Transverse colon (tissue), 3 donors: ENCODE measurements around the gene ATP11A.

ENCODE experiments used
- EP300 ChIP-seq: sonication (generic); formaldehyde crosslinking; IDR thresholded peaks from one replicate; pipeline ENCODE4 v1.6.1; 2017; ENCODE audit warnings: antibody characterized with exemption, low read depth
- TF ChIP-seq, protein P1 (sequence below), 5 experiments: fragments of 200-600 bp in 3 of 5; fragments of 450-650 bp in 2 of 5; sonication (generic) in 3 of 5; IDR thresholded peaks; 1 replicate in 2 of 5; 2 replicates in 3 of 5; pipeline ENCODE4 v1.5.1; 2016 to 2017; ENCODE audit warnings: antibody characterized with exemption in 5 of 5, inconsistent platforms in 3 of 5, mild to moderate bottlenecking in 2 of 5, moderate library complexity in 1 of 5

DNA sequence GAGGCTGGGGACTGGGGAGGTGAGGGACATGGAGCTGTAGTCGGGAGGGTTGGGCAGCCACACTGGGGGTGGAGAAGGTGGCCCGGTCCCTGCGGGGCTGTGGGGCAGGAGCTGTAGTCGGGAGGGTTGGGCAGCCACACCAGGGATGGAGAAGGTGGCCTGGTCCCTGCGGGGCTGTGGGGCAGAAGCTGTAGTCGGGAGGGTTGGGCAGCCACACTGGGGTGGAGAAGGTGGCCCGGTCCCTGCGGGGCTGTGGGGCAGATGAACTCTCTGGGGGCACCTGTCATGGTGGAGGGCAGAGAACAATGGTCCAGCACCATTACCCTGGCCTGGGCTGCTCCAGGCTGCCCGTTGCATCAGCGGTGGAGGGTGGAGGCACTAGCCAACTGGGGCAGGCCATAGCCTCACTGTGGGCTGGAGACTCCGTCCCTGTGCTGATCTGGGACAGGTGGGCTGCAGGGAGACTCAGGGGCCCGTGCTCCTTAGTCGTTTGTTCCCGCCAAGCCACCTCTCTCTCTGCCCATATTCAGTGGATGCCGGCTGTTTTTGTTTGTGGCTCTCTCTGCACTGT is 51.4 kb downstream of the ATP11A start:
- TF ChIP-seq, protein P1, sequence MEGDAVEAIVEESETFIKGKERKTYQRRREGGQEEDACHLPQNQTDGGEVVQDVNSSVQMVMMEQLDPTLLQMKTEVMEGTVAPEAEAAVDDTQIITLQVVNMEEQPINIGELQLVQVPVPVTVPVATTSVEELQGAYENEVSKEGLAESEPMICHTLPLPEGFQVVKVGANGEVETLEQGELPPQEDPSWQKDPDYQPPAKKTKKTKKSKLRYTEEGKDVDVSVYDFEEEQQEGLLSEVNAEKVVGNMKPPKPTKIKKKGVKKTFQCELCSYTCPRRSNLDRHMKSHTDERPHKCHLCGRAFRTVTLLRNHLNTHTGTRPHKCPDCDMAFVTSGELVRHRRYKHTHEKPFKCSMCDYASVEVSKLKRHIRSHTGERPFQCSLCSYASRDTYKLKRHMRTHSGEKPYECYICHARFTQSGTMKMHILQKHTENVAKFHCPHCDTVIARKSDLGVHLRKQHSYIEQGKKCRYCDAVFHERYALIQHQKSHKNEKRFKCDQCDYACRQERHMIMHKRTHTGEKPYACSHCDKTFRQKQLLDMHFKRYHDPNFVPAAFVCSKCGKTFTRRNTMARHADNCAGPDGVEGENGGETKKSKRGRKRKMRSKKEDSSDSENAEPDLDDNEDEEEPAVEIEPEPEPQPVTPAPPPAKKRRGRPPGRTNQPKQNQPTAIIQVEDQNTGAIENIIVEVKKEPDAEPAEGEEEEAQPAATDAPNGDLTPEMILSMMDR (IDR thresholded peaks at IDR 0.05): no peak
- TF ChIP-seq EP300: no peak
